LNCaP clone FGC (cell line): ENCODE measurements around the gene GNAS.

Experiments used
- DNase-seq: peaks from one replicate; pipeline ENCODE4 v3.0.0-alpha.2; 2011; ENCODE audit warnings: low read depth
- H3K4me3 ChIP-seq: 2 replicates; pipeline ENCODE4 v1.5.1; 2011; ENCODE audit warnings: mild to moderate bottlenecking, low read depth, low read length, control low read depth
- CTCF ChIP-seq: IDR thresholded peaks from 2 replicates; pipeline ENCODE4 v1.5.1; 2012; ENCODE audit warnings: mild to moderate bottlenecking; ENCODE audit not compliant: control insufficient read depth, insufficient read depth; ENCODE audit errors: extremely low read depth

GNAS gene

DNA sequence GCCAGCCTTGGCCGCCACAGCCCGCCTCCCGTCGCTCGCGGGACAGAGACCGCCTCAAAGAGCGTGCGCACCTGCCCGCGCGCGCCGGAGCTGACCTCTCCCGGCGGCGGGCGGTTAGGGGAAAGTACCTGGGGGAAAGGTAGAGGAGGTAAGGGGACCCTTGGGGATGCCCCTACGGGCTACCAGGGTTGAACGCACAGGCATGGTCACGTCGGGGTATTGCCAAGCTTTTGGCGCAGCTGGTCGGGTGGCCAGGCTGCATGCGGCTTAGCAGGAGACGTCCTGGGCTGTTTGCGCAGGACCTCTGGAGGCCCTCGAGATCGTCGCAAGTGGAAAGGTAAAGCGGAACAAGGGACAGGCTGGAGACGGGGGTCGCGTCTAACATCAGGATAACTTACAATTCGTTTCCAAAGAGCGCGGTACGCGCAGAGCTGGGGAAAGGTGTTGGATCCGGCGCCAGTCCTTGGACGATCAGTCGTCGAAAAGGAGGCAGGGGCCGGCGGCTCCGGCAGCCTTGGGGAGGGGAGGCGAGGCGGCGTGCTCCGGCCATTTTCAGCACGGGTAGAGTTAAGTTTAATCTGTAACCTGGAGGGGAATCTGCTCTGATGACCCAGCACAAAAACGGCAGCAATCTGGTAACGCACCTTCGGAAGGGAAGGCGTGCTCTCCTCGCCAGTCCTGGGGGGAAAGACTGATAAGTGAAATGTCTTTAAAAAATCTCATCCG is 10.8 kb upstream of the GNAS start:
- no peak for TF ChIP-seq CTCF
- DNase-seq, result no peak
- no peak overlapping the region for H3K4me3 ChIP-seq

DNA sequence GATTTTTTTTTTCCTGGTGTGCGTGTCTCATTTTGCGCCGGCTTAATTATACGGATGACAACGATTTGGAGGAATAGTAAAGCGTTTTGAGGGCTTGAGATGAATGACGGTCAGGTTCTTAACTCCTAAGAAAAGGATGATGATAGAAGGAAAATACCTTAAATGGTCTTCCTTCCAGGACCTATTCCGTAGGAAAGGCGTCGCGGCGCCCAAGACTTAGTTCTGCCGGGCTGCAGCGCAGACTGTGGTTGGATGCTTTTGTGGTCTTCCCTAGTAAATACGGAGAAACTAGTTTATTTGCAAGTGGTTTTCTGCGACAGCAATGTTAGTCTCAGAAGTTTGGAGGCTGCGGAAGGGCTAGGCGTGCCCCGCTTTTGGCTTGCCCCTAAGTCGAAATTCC is 10.2 kb upstream of the GNAS start:
- no peak for TF ChIP-seq CTCF
- H3K4me3 ChIP-seq, result no peak overlapping the region
- no peak for DNase-seq

DNA sequence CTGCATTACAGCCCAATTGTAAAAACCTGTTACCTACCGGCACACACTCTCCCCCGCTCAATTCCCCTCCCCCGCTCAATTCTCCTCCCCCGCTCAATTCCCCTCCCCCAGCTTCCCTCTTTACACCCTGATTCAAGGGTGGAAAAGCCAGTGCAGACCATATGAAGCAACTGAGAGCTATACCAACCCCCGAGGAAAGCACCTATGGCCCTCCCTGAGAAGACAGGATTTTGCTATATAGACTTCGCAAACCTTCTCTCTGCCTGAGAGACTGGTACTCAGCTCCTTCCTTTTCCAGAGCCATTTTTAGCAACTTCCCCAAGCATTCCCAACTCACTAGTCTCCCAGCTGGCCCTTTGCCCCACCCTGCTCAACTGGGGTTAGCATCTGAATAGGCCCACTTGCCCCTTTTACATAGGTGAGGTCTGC is 9.4 kb upstream of the GNAS start:
- no peak overlapping the region for H3K4me3 ChIP-seq
- no peak for DNase-seq
- no peak for TF ChIP-seq CTCF

DNA sequence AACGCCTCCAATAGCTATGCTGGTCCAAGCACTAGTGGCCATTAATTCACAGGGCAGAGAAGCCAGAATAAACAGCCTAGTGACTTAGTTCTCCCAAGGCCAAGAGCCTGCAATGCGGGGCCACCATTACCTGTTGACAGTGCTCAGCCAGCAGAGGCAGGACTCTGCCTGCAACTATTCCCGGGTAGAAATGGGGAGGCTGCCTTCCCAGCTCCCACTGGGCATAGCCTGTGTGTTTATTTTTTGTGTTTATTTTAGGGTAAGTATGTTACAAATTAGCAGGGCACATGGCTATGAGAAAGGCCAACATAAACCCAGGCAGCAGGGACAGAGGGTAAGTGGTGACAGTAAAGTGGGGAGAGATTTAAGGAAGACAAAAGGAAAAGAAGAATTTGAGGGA is 6.8 kb upstream of the GNAS start:
- DNase-seq, result no peak
- no peak for TF ChIP-seq CTCF

DNA sequence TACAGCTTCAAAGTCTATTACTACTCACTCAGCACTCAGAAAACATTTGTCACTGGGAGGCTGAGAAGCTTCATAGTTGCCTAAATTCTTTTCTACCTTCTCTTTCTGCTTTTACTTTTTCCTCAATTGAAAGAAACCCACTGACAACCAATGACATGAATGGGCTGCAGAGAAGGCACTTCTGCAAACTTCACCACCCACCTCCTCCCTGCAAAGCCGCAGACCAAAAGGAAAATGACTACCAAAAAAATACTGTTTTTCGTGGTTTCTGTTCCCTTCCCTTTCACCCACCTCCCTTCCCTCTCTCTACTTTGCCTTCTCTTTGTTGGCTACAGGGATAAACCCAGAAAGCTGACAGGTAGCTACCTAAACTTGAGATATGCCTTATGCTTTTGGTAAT is 5.1 kb upstream of the GNAS start:
- DNase-seq, result no peak
- no peak for TF ChIP-seq CTCF
- H3K4me3 ChIP-seq, result no peak overlapping the region

More for the DNA sequence above, 6.8 kb upstream of the GNAS start:
- H3K4me3 ChIP-seq, result no peak overlapping the region

- no peak within 1 kb of the TSS for H3K4me3 ChIP-seq
- no peak for TF ChIP-seq CTCF
- no peak for DNase-seq
These were observed 1.8 kb upstream of the GNAS start, which contains the start of gene GNAS-AS1 for GRCh38 chr20:58850693-58851174. GNAS-AS1 (minus strand) TSS chr20:58850902.

DNA sequence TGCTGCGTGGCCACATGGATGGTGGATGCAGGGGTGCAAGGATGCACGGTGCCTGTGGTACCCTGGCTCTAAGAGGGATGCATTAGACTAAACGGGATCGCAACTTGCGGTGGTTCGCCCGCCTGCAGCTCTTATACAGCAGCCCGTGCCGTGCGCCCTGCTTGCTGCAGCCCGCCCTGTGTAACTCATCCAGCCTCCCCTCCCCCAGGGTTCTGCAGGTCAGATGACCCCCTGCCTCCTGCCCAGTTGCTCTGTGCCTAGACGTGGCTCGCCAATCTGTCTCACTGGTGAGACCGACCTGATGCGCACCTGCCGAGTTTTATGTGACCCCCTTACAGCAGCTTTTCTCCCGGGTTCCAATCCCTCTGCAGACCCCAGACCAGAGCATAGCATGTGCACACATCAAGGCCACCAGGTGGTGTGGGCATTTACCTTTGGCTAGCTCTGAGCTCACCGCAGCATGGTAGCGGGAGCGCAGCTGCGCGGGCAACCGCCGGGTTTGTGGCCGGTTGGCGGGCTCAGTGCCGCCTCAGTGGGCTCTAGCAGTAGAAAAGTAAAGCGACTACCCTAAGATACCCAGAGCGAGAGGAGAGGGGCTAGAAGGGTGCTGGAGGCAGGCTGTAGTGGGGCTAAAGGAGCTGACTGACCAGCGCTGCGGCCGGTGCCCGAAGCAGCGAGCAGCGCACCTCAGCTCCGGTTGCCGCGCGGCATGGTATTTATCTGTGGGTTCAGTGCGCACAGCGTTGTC is 1.1 kb upstream of the GNAS start:
- no peak for DNase-seq
- no peak for TF ChIP-seq CTCF
- no peak overlapping the region for H3K4me3 ChIP-seq
